K562 (cell line): ENCODE measurements around the gene RAB31. TPM values are rescaled to one million over a fixed set of nuclear protein-coding genes. Genes with fewer than 3 reads are reported as not detected.

Experiments
- BCOR ChIP-seq: fragments of 450-650 bp; IDR thresholded peaks from 2 replicates; pipeline ENCODE4 v1.6.1; 2016
- HDAC8 ChIP-seq: fragments of 450-650 bp; IDR thresholded peaks from 2 replicates; pipeline ENCODE4 v1.6.1; 2016; ENCODE audit warnings: mild to moderate bottlenecking, missing genetic modification characterization, moderate library complexity, missing compliant biosample characterization
- HLTF ChIP-seq: fragments of 450-650 bp; IDR thresholded peaks from 2 replicates; pipeline ENCODE4 v1.6.1; 2016
- NONO ChIP-seq, 2 experiments: fragments of 200-400 bp in 1 of 2; fragments of 450-650 bp in 1 of 2; formaldehyde crosslinking in 1 of 2; IDR thresholded peaks; 2 replicates each; pipeline ENCODE4 v1.6.1; 2017; ENCODE audit warnings: low read depth in 2 of 2, mild to moderate bottlenecking in 2 of 2, moderate library complexity in 2 of 2, low read length in 1 of 2
- RAD51 ChIP-seq: fragments of 450-650 bp; IDR thresholded peaks from 2 replicates; pipeline ENCODE4 v1.7.1; 2016; ENCODE audit warnings: low read depth, mild to moderate bottlenecking, borderline replicate concordance
- SIRT6 ChIP-seq: IDR thresholded peaks from one replicate; pipeline ENCODE4 v1.6.1; 2012; ENCODE audit warnings: low read depth, mild to moderate bottlenecking, control low read depth, inconsistent platforms, low read length, moderate library complexity
- STAT6 ChIP-seq: sonication (generic); formaldehyde crosslinking; IDR thresholded peaks from 2 replicates; pipeline ENCODE4 v1.8.1; 2023; ENCODE audit warnings: mild to moderate bottlenecking, missing genetic modification reagents
- THAP12 ChIP-seq: fragments of 250-450 bp; sonication (Bioruptor Pico); IDR thresholded peaks from 2 replicates; pipeline ENCODE4 v1.9.0; 2021; ENCODE audit warnings: mild to moderate bottlenecking, inconsistent platforms
- ZBTB11 ChIP-seq, 3 experiments: fragments of 200-800 bp in 1 of 3; fragments of 250-450 bp in 1 of 3; fragments of 450-650 bp in 1 of 3; sonication (Bioruptor Pico) in 1 of 3; sonication (Bioruptor generic) in 1 of 3; formaldehyde crosslinking in 1 of 3; IDR thresholded peaks; 2 replicates each; pipeline versions ENCODE4 v1.6.1 to v1.8.0; 2016 to 2022; ENCODE audit warnings: mild to moderate bottlenecking in 2 of 3, missing genetic modification characterization in 2 of 3, missing compliant biosample characterization in 1 of 3, moderate library complexity in 1 of 3
- ZBTB12 ChIP-seq: fragments of 250-450 bp; sonication (Bioruptor Pico); IDR thresholded peaks from 2 replicates; pipeline ENCODE4 v1.4.0; 2020
- ZC3H11A ChIP-seq: IDR thresholded peaks from 2 replicates; pipeline ENCODE4 v1.6.1; 2012; ENCODE audit warnings: low read depth, low read length, improper control_type of control experiment
- ZNF124 ChIP-seq: sonication (generic); formaldehyde crosslinking; IDR thresholded peaks from 2 replicates; pipeline ENCODE4 v1.8.1; 2022; ENCODE audit warnings: missing genetic modification reagents
- ZNF561 ChIP-seq: fragments of 450-650 bp; formaldehyde crosslinking; conservative IDR thresholded peaks from 2 replicates; pipeline ENCODE4 v1.4.0; 2020; ENCODE audit warnings: mild to moderate bottlenecking, moderate library complexity
- ZNF785 ChIP-seq: fragments of 250-450 bp; sonication (Bioruptor Pico); IDR thresholded peaks from 2 replicates; pipeline ENCODE4 v1.4.0; 2020; ENCODE audit warnings: mild to moderate bottlenecking
- ZNF830 ChIP-seq: fragments of 250-450 bp; sonication (Bioruptor Pico); IDR thresholded peaks from 2 replicates; pipeline ENCODE4 v1.5.0; 2021; ENCODE audit warnings: mild to moderate bottlenecking
- polyA plus RNA-seq, 8 experiments: library from polyadenylated mRNA; depleted of rRNA in 4 of 8; stranded (reverse) in 5 of 8; unstranded in 3 of 8; fragments of >200 nt; fragmentation: Nextera tagmentation in 2 of 8; fragmentation: Illumina TruSeq in 1 of 8; extraction: Ambion mirVana in 2 of 8; extraction: Trizol in 1 of 8; gene quantifications; 2 replicates each; pipeline versions ENCODE4 v1.2.1 to v1.2.3, GENCODE V29; 2011 to 2014; ENCODE audit warnings: inconsistent platforms in 1 of 8, missing spikeins in 1 of 8
- total RNA-seq, 7 experiments: library from RNA; depleted of rRNA in 6 of 7; stranded (reverse); fragments of >200 nt in 6 of 7; fragmentation: Illumina TruSeq in 2 of 7; extraction: Trizol in 2 of 7; gene quantifications; 2 replicates each; pipeline versions ENCODE4 v1.2.1 to v1.2.3, GENCODE V29; 2011 to 2021; ENCODE audit warnings: low replicate concordance in 1 of 7

RAB31 gene
- total and polyA plus RNA-seq, 9 of the 15 experiments (the other 6 are each of a cell fraction or from before 2014, with no cell fraction given) = 20.7 to 70.4 (median 41.3) TPM

- no peak for TF ChIP-seq ZNF830 (CRISPR knock-in tag)
- TF ChIP-seq HLTF = 0 out of 2 replicates have a peak, but pooled peaks have one; percentile 35
- TF ChIP-seq NONO (IDR thresholded peaks at IDR 0.05; ENCODE audit: low read depth in 2 of 2, low read length in 1 of 2) = no peak
- no peak for TF ChIP-seq RAD51
- TF ChIP-seq ZBTB12 (CRISPR knock-in tag) = no peak
- no peak for TF ChIP-seq ZC3H11A
- TF ChIP-seq ZNF785 (CRISPR knock-in tag) = no peak
- TF ChIP-seq HDAC8 = no peak
- TF ChIP-seq STAT6 (CRISPR knock-in tag) = no peak
- 0 out of 2 replicates have a peak, but pooled peaks have one; percentile 29 for TF ChIP-seq THAP12 (CRISPR knock-in tag)
- no peak for TF ChIP-seq SIRT6
- TF ChIP-seq BCOR = peak; percentile 61; the same call in 1 of the 2 replicates
- TF ChIP-seq ZNF124 = no peak
- peak in 1 of 3 experiments; percentile 45; a peak in 2 of 6 replicates for TF ChIP-seq ZBTB11 (CRISPR knock-in tag; IDR thresholded peaks at IDR 0.05)
- no peak for TF ChIP-seq ZNF561
Measured at GRCh38 chr18:9898792-9899549, 190.9 kb downstream of the RAB31 start (continued).
